ENCODE data around the gene SPINK13.
A peak's percentile ranks its signal among the peaks of the same experiment; 100 is the strongest.
"Not testable (repeated sequence)": the region's sequence is repeated elsewhere in the genome, so short reads cannot be mapped to it uniquely, and the experiment has no call there.

SPINK13 gene, protein sequence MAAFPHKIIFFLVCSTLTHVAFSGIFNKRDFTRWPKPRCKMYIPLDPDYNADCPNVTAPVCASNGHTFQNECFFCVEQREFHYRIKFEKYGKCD

DNA sequence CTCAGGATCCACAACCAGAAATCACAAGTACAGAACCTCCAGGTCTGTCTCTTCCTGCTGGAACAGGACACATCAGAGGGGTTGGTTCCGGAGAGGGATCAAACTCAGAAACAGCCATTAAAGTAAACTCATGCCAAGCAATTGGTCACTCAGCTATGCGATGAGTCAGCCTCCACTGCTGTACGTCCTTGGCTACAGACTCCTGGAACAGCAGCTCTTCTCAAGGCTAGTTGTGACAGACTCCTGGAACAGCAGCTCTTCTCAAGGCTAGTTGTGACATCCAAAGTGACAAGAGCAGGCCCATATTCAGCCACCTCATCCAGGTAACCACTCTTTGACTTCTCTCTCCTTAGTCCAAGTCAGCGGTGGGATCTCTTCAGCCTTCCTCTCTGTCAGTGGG lies at the start of gene SPINK13:
TSS of gene SPINK13 (plus strand) at position 229 of the 400 bp plus-strand sequence. CDS start 1,279 bp downstream, outside the sequence.
- DNase-seq (ENCODE audit: low spot score), result no peak

GRCh38 chr5:148221508-148221907 lies 47.1 kb upstream of the SPINK13 start:
- no peak for DNase-seq (ENCODE audit: low spot score)

- no peak for DNase-seq (ENCODE audit: low spot score)
Measured at GRCh38 chr5:148224117-148224742, 44.4 kb upstream of the SPINK13 start.

GRCh38 chr5:148228392-148228984 lies 40.1 kb upstream of the SPINK13 start:
- no peak for DNase-seq (ENCODE audit: low spot score)

GRCh38 chr5:148229840-148230239 lies 38.8 kb upstream of the SPINK13 start:
- DNase-seq (ENCODE audit: low spot score), result no peak

GRCh38 chr5:148230240-148230639 lies 38.4 kb upstream of the SPINK13 start:
- DNase-seq (ENCODE audit: low spot score), result no peak

- DNase-seq (ENCODE audit: low spot score), result no peak
Measured at GRCh38 chr5:148237785-148238417, 30.7 kb upstream of the SPINK13 start.

DNA sequence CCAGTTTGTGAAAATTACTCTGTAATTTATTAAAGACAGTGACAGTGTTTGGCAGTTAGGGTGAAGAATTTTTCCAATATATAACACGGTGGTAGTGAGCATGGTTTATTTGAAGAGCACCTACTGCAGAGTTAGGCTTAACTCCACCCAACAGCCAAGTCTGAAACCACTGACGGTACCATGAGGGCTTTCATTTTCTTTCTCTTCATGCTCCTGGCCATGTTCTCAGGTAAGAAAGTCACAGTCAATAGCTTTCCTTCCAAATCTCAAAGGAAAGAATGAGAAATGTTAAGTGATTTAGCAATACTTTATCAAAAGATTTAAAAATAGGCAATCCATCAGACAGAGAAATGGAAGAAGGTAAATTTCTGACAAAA lies 30.2 kb upstream of the SPINK13 start, which contains the start of gene MARCOL:
TSS of gene MARCOL (plus strand) at position 108 of the 377 bp plus-strand sequence. CDS start at position 181, 73 bp downstream.
- DNase-seq (ENCODE audit: low spot score), result no peak

- no peak for DNase-seq (ENCODE audit: low spot score)
Measured at GRCh38 chr5:148248894-148249293, 19.7 kb upstream of the SPINK13 start.

GRCh38 chr5:148255456-148255855 lies 13.1 kb upstream of the SPINK13 start:
- no peak for DNase-seq (ENCODE audit: low spot score)

GRCh38 chr5:148259288-148259687 lies 9.3 kb upstream of the SPINK13 start:
- DNase-seq (ENCODE audit: low spot score), result no peak

DNA sequence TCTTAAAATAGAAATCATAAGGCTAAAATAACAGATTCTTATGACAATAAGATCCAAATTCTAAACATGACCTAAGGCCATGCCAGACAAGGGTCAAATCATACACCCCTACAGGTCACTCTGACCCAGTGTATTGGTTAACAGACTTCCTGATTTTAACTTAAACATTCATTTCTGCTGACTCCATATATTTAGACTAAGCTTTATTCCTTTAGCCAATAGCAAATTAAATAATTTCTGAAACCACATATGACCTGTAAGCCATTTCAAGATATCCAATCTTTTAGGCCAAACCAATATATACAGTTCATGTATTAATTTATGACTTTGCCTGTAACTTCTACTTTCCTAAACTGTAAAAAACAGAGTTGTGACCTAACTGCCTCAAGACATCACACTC lies 7.4 kb upstream of the SPINK13 start:
- no peak for DNase-seq (ENCODE audit: low spot score)

DNA sequence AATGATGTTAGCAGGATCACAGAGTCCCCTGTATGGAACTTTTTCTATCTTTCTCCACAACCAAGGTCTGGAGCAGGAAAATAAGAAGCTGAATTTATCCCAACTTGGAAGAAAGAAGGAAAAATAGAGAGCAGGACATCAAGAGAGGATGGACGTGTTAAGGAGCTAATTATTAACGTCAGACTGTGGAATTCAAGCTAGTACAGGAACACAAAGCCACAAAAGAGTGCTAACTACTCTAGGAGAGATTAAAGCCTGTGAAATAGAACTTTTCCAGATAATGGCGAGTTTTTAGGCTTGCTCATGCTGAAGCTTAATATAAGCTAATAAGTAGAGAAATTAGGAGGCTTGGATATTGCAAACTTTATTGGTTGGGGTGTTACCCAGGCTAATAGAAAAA lies 632 bp upstream of the SPINK13 start:
- DNase-seq (ENCODE audit: low spot score), result no peak

DNA sequence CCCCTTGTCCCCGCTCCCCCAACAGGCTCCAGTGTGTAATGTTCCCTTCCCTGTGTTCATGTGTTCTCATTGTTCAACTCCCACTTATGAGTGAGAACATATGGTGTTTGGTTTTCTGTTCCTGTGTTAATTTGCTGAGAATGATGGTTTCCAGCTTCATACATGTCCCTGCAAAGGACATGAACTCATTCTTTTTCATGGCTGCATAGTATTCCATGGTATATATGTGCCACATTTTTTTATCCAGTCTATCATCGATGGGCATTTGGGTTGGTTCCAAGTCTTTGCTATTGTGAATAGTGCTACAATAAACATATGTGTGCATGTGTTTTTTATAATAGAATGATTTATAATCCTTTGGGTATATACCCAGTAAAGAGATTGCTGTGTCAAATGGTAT lies 6.5 kb downstream of the SPINK13 start:
- DNase-seq (ENCODE audit: low spot score), result not testable (repeated sequence)

DNA sequence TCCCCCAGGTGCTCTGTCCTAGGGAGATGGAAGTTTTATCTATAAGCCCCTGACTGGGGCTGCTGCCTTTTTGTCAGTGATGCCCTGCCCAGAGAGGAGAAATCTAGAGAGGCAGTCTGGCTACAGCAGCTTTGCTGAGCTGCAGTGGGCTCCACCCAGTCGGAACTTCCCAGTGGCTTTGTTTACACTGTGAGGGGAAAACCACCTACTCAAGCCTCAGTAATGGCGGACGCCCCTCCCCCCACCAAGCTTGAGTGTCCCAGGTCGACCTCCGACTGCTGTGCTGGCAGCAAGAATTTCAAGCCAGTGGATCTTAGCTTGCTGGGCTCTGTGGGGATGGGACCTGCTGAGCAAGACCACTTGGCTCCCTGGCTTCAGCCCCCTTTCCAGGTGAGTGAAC lies 12.3 kb downstream of the SPINK13 start:
- DNase-seq (ENCODE audit: low spot score), result not testable (repeated sequence)

- DNase-seq (ENCODE audit: low spot score), result not testable (repeated sequence)
Measured at GRCh38 chr5:148281336-148281735, 12.7 kb downstream of the SPINK13 start.

DNA sequence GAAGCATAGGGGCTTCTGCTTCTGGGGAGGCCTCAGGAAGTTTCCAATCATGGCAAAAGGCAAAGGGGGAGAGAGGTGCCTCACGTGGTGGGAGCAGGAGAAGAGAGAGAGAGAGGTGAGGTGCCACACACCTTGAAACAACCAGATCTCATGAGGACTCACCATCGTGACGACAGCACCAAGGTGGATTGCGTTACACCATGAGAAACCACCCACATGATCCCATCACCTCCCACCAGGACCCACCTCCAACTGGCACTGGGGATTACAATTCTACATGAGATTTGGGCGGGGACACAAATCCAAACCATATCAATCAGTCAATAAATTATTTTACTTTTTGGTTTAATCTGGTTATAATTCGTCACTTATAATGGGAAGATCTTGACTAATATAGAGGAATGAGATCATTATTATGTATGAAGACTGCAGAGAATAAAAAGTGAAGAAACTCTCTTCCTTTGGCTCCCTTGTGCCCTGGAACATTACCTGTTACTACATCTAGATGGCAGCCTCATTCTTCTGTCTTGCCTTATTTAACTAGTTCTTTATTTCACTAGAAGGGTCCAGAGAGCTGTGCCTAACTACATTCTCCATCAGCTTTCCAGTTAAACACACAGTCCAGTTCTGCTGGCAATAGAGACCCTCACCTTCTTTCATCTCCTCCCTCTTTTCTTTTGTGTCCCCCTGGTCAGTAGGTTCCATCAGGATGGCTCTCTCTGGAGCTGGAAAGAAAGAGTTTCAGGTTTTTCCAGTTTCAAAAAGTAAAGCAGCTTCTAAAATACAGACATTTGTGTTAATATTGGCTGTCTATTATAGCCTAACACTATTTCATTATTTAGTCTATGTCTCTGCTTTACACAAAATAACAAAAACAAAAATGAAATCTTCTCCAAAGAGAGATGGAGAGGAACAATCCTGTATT lies 21.9 kb downstream of the SPINK13 start:
- peak; percentile 34 for DNase-seq (ENCODE audit: low spot score)

- no peak for DNase-seq (ENCODE audit: low spot score)
Measured at GRCh38 chr5:148297731-148298130, 29.1 kb downstream of the SPINK13 start.

DNA sequence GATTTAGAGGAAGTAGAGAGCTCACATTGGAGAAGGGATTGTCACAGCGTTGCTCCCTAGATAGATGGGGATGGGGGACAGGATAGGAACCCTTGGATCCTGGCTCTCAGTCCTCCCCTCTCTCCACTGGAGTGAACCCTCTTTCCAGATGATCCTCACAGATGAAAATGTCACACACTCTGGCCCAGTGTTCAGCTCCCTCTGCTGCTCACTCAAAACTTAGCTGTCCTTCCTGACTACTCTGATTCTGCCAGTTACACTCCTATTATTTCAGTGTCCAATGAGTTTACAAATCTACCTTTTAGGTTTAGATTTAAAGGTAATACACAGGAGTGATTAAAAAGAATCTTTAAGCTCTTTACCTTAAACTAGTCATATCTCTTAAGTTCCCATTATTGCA lies 37.9 kb downstream of the SPINK13 start:
- no peak for DNase-seq (ENCODE audit: low spot score)

GRCh38 chr5:148309019-148309418 lies 40.4 kb downstream of the SPINK13 start:
- DNase-seq (ENCODE audit: low spot score), result no peak

DNA sequence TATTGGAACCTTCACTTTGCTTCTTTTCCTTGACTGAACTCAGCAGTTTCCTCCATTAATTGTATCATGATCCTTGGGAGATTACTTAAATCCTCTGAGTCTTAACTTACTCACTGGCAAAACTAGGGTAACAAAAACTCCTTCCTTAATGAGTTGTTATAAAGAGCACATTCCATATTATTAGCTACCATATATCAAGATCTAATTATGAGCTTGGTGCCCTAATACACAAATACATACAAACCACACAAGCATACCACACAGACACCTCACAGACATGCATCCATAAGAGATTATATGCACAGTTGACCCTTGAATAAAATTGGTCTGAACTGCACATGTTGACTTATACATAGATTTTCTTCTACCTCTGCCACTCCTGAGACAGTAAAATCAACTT lies 41.2 kb downstream of the SPINK13 start:
- no peak for DNase-seq (ENCODE audit: low spot score)

DNA sequence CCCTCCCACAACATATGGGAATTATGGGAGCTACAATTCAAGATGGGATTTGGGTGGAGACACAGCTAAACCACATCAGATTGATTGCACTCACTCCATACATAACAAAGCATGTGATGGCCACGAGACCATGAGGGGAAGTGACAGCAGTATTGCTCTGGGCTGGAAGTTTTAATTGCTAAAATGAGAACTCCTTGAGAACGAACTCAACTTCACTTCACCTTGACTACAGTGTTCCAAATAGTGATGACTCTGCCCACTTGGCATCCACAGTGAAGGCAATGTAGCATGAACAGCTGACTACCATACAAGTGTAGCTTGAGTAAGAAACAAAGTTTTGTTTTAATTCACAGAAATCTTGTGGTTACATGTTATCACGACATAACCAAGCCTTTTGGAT lies 42.9 kb downstream of the SPINK13 start:
- DNase-seq (ENCODE audit: low spot score), result no peak

Measured in globus pallidus (tissue), 1 donor.